H1 (cell line): ENCODE measurements around the gene USP9Y. TPM values are rescaled to one million over a fixed set of nuclear protein-coding genes. Genes with fewer than 3 reads are reported as not detected.

Experiments used
- CTCF ChIA-PET: fragments of 300-600 bp; sonication (Branson Sonifier 250); formaldehyde crosslinking; loops from one replicate; lab custom pipeline; 2021; ENCODE audit not compliant: partially characterized antibody; lab: Charles Lee
- POLR2A ChIA-PET: fragments of 300-600 bp; sonication (Branson Sonifier 250); formaldehyde crosslinking; loops from one replicate; lab custom pipeline; 2021; ENCODE audit warnings: inconsistent platforms; ENCODE audit not compliant: partially characterized antibody; lab: Charles Lee
- DNase-seq, 2 experiments: peaks; one replicate each; pipeline versions ENCODE4 v3.0.0 to v3.0.0-alpha.2; 2010 to 2022; ENCODE audit warnings: low spot score in 2 of 2, low read depth in 1 of 2, mixed read lengths in 1 of 2
- FAIRE-seq: peaks from 2 replicates; lab custom pipeline; 2011; peaks lifted over from hg19 to GRCh38; lab: Jason Lieb, UNC
- H2AFZ ChIP-seq: 2 replicates; pipeline ENCODE4 v1.8.1; 2012; ENCODE audit warnings: low read length, inconsistent platforms
- H2AK5ac ChIP-seq: 2 replicates; pipeline ENCODE4 v1.6.1; 2013; ENCODE audit warnings: low read depth, low read length
- H2BK120ac ChIP-seq: replicated peaks from 2 replicates; pipeline ENCODE3; 2013; ENCODE audit warnings: low read depth, low read length, inconsistent platforms
- H2BK12ac ChIP-seq: 2 replicates; pipeline ENCODE4 v1.6.1; 2013; ENCODE audit warnings: low read depth, low read length
- H2BK15ac ChIP-seq: 2 replicates; pipeline ENCODE4 v1.6.1; 2013; ENCODE audit warnings: low read length
- H2BK20ac ChIP-seq: 2 replicates; pipeline ENCODE4 v1.6.1; 2013; ENCODE audit warnings: low read length
- H2BK5ac ChIP-seq: 2 replicates; pipeline ENCODE4 v1.6.1; 2013; ENCODE audit warnings: low read depth, low read length
- H3K14ac ChIP-seq: 2 replicates; pipeline ENCODE4 v1.6.1; 2013; ENCODE audit warnings: inconsistent platforms; ENCODE audit not compliant: insufficient read length
- H3K18ac ChIP-seq: 2 replicates; pipeline ENCODE4 v1.6.1; 2013; ENCODE audit warnings: low read length; ENCODE audit errors: extremely low read depth
- H3K23ac ChIP-seq: 2 replicates; pipeline ENCODE4 v1.6.1; 2013; ENCODE audit warnings: inconsistent platforms; ENCODE audit not compliant: insufficient read length
- H3K23me2 ChIP-seq: 2 replicates; pipeline ENCODE4 v1.6.1; 2013; ENCODE audit warnings: low read depth, low read length
- H3K27ac ChIP-seq: 2 replicates; pipeline ENCODE4 v1.6.1; 2011; ENCODE audit warnings: low read depth, low read length, inconsistent platforms
- H3K27me3 ChIP-seq, 4 experiments: replicated peaks in 1 of 4; 1 replicate in 1 of 4; 2 replicates in 3 of 4; pipeline versions ENCODE4 v1.6.1 to v1.8.1; 2011 to 2013; ENCODE audit warnings: low read length in 3 of 4, mild to moderate bottlenecking in 3 of 4, inconsistent platforms in 2 of 4, mixed read lengths in 2 of 4, moderate library complexity in 1 of 4; ENCODE audit not compliant: control insufficient read depth in 3 of 4, insufficient read depth in 3 of 4; ENCODE audit errors: extremely low read depth in 1 of 4
- H3K36me3 ChIP-seq, 4 experiments: 2 replicates each; pipeline versions ENCODE4 v1.6.1 to v1.8.1; 2011 to 2013; ENCODE audit warnings: mild to moderate bottlenecking in 4 of 4, low read length in 3 of 4, moderate library complexity in 2 of 4, control low read depth in 1 of 4, inconsistent platforms in 1 of 4; ENCODE audit not compliant: insufficient read depth in 4 of 4, control insufficient read depth in 2 of 4
- H3K4ac ChIP-seq: replicated peaks from 2 replicates; pipeline ENCODE3; 2013; ENCODE audit warnings: low read length, low read depth, mixed read lengths, inconsistent platforms; ENCODE audit not compliant: insufficient read length
- H3K4me1 ChIP-seq, 4 experiments: replicated peaks in 1 of 4; 1 replicate in 1 of 4; 2 replicates in 3 of 4; pipeline versions ENCODE4 v1.6.1 to v1.8.1; 2011 to 2013; ENCODE audit warnings: low read length in 3 of 4, inconsistent platforms in 2 of 4, mixed read lengths in 1 of 4; ENCODE audit not compliant: insufficient read depth in 4 of 4, control insufficient read depth in 3 of 4
- H3K4me2 ChIP-seq, 2 experiments: 2 replicates each; pipeline versions ENCODE4 v1.6.1 to v1.8.1; 2011 to 2013; ENCODE audit warnings: low read depth in 2 of 2, low read length in 2 of 2, control low read depth in 1 of 2, inconsistent platforms in 1 of 2, mild to moderate bottlenecking in 1 of 2; ENCODE audit not compliant: insufficient read depth in 1 of 2
- H3K4me3 ChIP-seq, 4 experiments: fragments of 200-600, 300-600 bp in 1 of 4; sonication (generic), shearing (Covaris generic), sonication (Bioruptor Twin) in 1 of 4; 2 replicates each; pipeline versions ENCODE4 v1.5.1 to v1.8.1; 2011 to 2016; ENCODE audit warnings: low read length in 4 of 4, low read depth in 3 of 4, control low read depth in 2 of 4, inconsistent platforms in 2 of 4, mild to moderate bottlenecking in 2 of 4, mixed read lengths in 1 of 4, moderate library complexity in 1 of 4; ENCODE audit not compliant: insufficient read depth in 2 of 4; ENCODE audit errors: extremely low read depth in 1 of 4
- H3K56ac ChIP-seq: replicated peaks from 2 replicates; pipeline ENCODE3; 2013; ENCODE audit warnings: low read depth, mild to moderate bottlenecking, mixed read lengths, low read length, inconsistent platforms; ENCODE audit not compliant: insufficient read length
- H3K79me1 ChIP-seq: 2 replicates; pipeline ENCODE4 v1.6.1; 2013; ENCODE audit warnings: low read depth, low read length, control low read depth
- H3K79me2 ChIP-seq, 2 experiments: 2 replicates each; pipeline versions ENCODE4 v1.6.1 to v1.8.1; 2012 to 2013; ENCODE audit warnings: low read length in 2 of 2, mild to moderate bottlenecking in 2 of 2, inconsistent platforms in 1 of 2; ENCODE audit not compliant: insufficient read depth in 2 of 2, control insufficient read depth in 1 of 2
- H3K9ac ChIP-seq, 4 experiments: replicated peaks in 1 of 4; 1 replicate in 1 of 4; 2 replicates in 3 of 4; pipeline versions ENCODE4 v1.6.1 to v1.8.1; 2011 to 2013; ENCODE audit warnings: low read depth in 3 of 4, low read length in 3 of 4, control low read depth in 2 of 4, mild to moderate bottlenecking in 2 of 4, moderate library complexity in 2 of 4, inconsistent platforms in 1 of 4; ENCODE audit errors: extremely low read depth in 1 of 4
- H3K9me3 ChIP-seq, 2 experiments: 2 replicates each; pipeline versions ENCODE4 v1.6.1 to v1.8.1; 2012 to 2013; ENCODE audit warnings: mild to moderate bottlenecking in 2 of 2, moderate library complexity in 2 of 2, control low read depth in 1 of 2, inconsistent platforms in 1 of 2, low read depth in 1 of 2, low read length in 1 of 2, mixed read lengths in 1 of 2; ENCODE audit not compliant: insufficient read depth in 2 of 2
- H4K20me1 ChIP-seq, 2 experiments: replicated peaks in 1 of 2; 2 replicates each; pipeline versions ENCODE3 to v1.8.1; 2011 to 2013; ENCODE audit warnings: inconsistent platforms in 2 of 2, low read length in 2 of 2, mild to moderate bottlenecking in 1 of 2; ENCODE audit not compliant: insufficient read depth in 2 of 2, control insufficient read depth in 1 of 2
- H4K5ac ChIP-seq: 2 replicates; pipeline ENCODE4 v1.6.1; 2013; ENCODE audit warnings: low read length, low read depth, mixed read lengths, inconsistent platforms; ENCODE audit not compliant: insufficient read length
- H4K8ac ChIP-seq: 2 replicates; pipeline ENCODE4 v1.8.0; 2013; ENCODE audit warnings: mild to moderate bottlenecking, moderate library complexity, low read length, inconsistent platforms; ENCODE audit not compliant: insufficient read depth; ENCODE audit errors: extremely low read depth
- H4K91ac ChIP-seq: replicated peaks from 2 replicates; pipeline ENCODE3; 2013; ENCODE audit warnings: low read length, mixed read lengths, inconsistent platforms; ENCODE audit not compliant: insufficient read length
- BCL11A ChIP-seq, 2 experiments: IDR thresholded peaks; one replicate each; pipeline ENCODE4 v1.6.1; 2011; ENCODE audit warnings: low read depth in 2 of 2, low read length in 2 of 2, mild to moderate bottlenecking in 2 of 2
- CBX8 ChIP-seq: fragments of 300-800, 300-1000 bp; sonication (generic); IDR thresholded peaks from 2 replicates; pipeline ENCODE4 v1.7.1; 2016; ENCODE audit warnings: low read depth, low read length, borderline replicate concordance
- CHD1 ChIP-seq: IDR thresholded peaks from 2 replicates; pipeline ENCODE4 v1.6.1; 2012; ENCODE audit warnings: low read depth, low read length, improper control_type of control experiment
- CTBP2 ChIP-seq: IDR thresholded peaks from 2 replicates; pipeline ENCODE4 v1.7.0; 2011; ENCODE audit warnings: borderline replicate concordance, mild to moderate bottlenecking, moderate library complexity, mixed read lengths, low read length; ENCODE audit not compliant: insufficient read depth, insufficient read length
- E2F6 ChIP-seq: IDR thresholded peaks from 2 replicates; pipeline ENCODE4 v1.6.1; 2012; ENCODE audit warnings: inconsistent platforms
- EGR1 ChIP-seq: IDR thresholded peaks from 2 replicates; pipeline ENCODE4 v1.6.1; 2011; ENCODE audit warnings: low read depth, low read length, borderline replicate concordance
- FOSL1 ChIP-seq: IDR thresholded peaks from 2 replicates; pipeline ENCODE4 v1.6.1; 2011; ENCODE audit warnings: mild to moderate bottlenecking, low read depth, low read length, moderate library complexity; ENCODE audit not compliant: insufficient read depth
- GABPA ChIP-seq: IDR thresholded peaks from 2 replicates; pipeline ENCODE4 v1.6.1; 2011; ENCODE audit warnings: mild to moderate bottlenecking, low read length, moderate library complexity, borderline replicate concordance; ENCODE audit not compliant: insufficient read depth
- HDAC6 ChIP-seq: IDR thresholded peaks from one replicate; pipeline ENCODE4 v1.7.1; 2012; ENCODE audit warnings: low read depth, mild to moderate bottlenecking, inconsistent platforms, low read length, moderate library complexity
- KDM1A ChIP-seq: fragments of 200-600, 300-600 bp; sonication (generic); IDR thresholded peaks from 2 replicates; pipeline ENCODE4 v1.7.1; 2016; ENCODE audit warnings: mild to moderate bottlenecking, low read length, borderline replicate concordance
- MAFK ChIP-seq: IDR thresholded peaks from 2 replicates; pipeline ENCODE4 v1.6.1; 2012; ENCODE audit warnings: low read depth, mild to moderate bottlenecking, improper control_type of control experiment, low read length
- MAX ChIP-seq: IDR thresholded peaks from 2 replicates; pipeline ENCODE4 v1.6.1; 2012; ENCODE audit warnings: inconsistent platforms
- SIX5 ChIP-seq: IDR thresholded peaks from 2 replicates; pipeline ENCODE4 v1.6.1; 2011; ENCODE audit warnings: mild to moderate bottlenecking, low read depth, low read length
- TEAD4 ChIP-seq: IDR thresholded peaks from 2 replicates; pipeline ENCODE4 v1.6.1; 2012; ENCODE audit warnings: low read depth, low read length, inconsistent platforms, mixed read lengths
- WGBS, 2 experiments: shearing (Covaris generic) in 1 of 2; methylation state at CpG; one replicate each; pipeline versions ENCODE4 v1.1.6 to v1.1.7; 2013 to 2015; ENCODE audit warnings: low lambda C conversion rate in 2 of 2, mixed read lengths in 2 of 2, inconsistent platforms in 1 of 2, low coverage in 1 of 2, missing lambda C conversion rate in 1 of 2; ENCODE audit not compliant: insufficient replicate concordance in 2 of 2, insufficient coverage in 1 of 2, insufficient read length in 1 of 2; ENCODE audit errors: extremely low coverage in 1 of 2, missing lambda C conversion rate in 1 of 2; 5-methylcytosine and 5-hydroxymethylcytosine counted together
- polyA plus RNA-seq, 7 experiments: library from polyadenylated mRNA; depleted of rRNA in 3 of 7; stranded (reverse) in 5 of 7; unstranded in 2 of 7; fragments of >200 nt in 5 of 7; fragments of 200-250 nt in 2 of 7; gene quantifications; 1 replicate in 5 of 7; 2 replicates in 1 of 7; 4 replicates in 1 of 7; pipeline versions ENCODE4 v1.2.1 to v1.2.3, GENCODE V29; 2011 to 2013; ENCODE audit warnings: missing spikeins in 2 of 7, mixed read lengths in 2 of 7
- total RNA-seq: library from RNA; stranded (reverse); fragmentation: NEBNext Ultra II Directional; extraction: Animal tissue kit (Norgen Biotek cat#: 25700); gene quantifications from 2 replicates; pipeline ENCODE4 v1.2.1, GENCODE V29; 2021

USP9Y gene
- total and polyA plus RNA-seq, 2 of the 8 experiments (the other 6 are each of a cell fraction or from before 2014, with no cell fraction given), result 28.3 to 34.1 TPM

- POLR2A ChIA-PET, result no interaction called here
- WGBS, 2 experiments, result 88% methylated on average over 1 of the region's 1 CpG; no CpG with 5 or more reads in 1 of the 2 experiments
- TF ChIP-seq BCL11A (IDR thresholded peaks at IDR 0.05; ENCODE audit: low read depth in 2 of 2, low read length in 2 of 2), result no peak
- TF ChIP-seq FOSL1, result no peak
- TF ChIP-seq CTBP2, result no peak
- TF ChIP-seq GABPA, result no peak
- no peak for TF ChIP-seq E2F6
- no peak for TF ChIP-seq TEAD4
- TF ChIP-seq MAX, result no peak
- TF ChIP-seq CBX8, result no peak
- no peak for TF ChIP-seq MAFK
- no peak for TF ChIP-seq CHD1
- no peak for TF ChIP-seq EGR1
- no peak for TF ChIP-seq HDAC6
- no peak for TF ChIP-seq KDM1A
- TF ChIP-seq SIX5, result no peak
These were observed 125.8 kb downstream of the USP9Y start for GRCh38 chrY:12826791-12827190.

More at GRCh38 chrY:12826791-12827190, 125.8 kb downstream of the USP9Y start:
- no peak overlapping the region for H2AFZ ChIP-seq
- no peak overlapping the region for H2BK120ac ChIP-seq
- no peak for FAIRE-seq
- H2BK5ac ChIP-seq, result no peak overlapping the region
- no peaks in the 10 kb centered on the region for H3K9me3 ChIP-seq
- no peak overlapping the region for H3K18ac ChIP-seq
- H3K4me2 ChIP-seq, result no peak overlapping the region
- no peak overlapping the region for H4K91ac ChIP-seq
- no peak overlapping the region for H2AK5ac ChIP-seq
- CTCF ChIA-PET, result interaction anchor here (1.3 to 1.4 kb wide), 2 partner anchors 11 to 18 kb away, joined by 3 to 4 read pairs; no protein-coding TSS in a partner anchor
- H3K36me3 ChIP-seq, result no peaks in the 10 kb centered on the region; a peak in 1 of 8 replicates
- no peak overlapping the region for H2BK12ac ChIP-seq
- no peaks in the 10 kb centered on the region for H3K27me3 ChIP-seq
- H3K23me2 ChIP-seq, result no peaks in the 10 kb centered on the region
- H3K4ac ChIP-seq, result no peak overlapping the region
- no peak overlapping the region for H3K4me3 ChIP-seq
- no peaks in the 10 kb centered on the region for H3K4me1 ChIP-seq
- H3K56ac ChIP-seq, result no peak overlapping the region
- H3K23ac ChIP-seq, result no peak overlapping the region
- H4K20me1 ChIP-seq, result no peaks in the 10 kb centered on the region
- no peak overlapping the region for H4K8ac ChIP-seq
- H4K5ac ChIP-seq, result no peak overlapping the region
- no peaks in the 10 kb centered on the region for H3K79me2 ChIP-seq
- H2BK20ac ChIP-seq, result no peak overlapping the region
- no peak overlapping the region for H3K9ac ChIP-seq
- no peak for DNase-seq
- no peak overlapping the region for H3K27ac ChIP-seq
- no peak overlapping the region for H3K14ac ChIP-seq
- H3K79me1 ChIP-seq, result no peaks in the 10 kb centered on the region
- H2BK15ac ChIP-seq, result no peak overlapping the region
